Measurements from ENCODE around the gene HCK.

DNA sequence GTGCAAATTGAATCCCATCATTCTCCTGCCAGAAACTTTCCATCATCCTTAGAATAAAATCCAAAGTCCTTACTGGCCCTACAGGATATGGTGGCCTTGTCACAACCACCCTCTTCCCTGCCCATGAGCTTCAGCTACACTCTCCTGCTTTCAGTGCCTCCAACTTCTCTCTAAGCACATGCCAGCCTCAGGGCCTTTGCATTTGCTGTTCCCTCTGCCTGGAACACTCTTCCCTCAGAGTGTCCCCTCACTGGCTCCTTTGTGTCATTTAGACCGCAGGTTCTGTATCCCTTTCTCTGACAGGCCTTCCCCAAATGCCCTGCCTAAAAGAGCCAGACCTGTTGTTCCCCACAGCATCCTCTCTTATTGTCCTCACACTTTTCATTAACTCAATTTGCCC is 18.2 kb downstream of the HCK start:
- TF ChIP-seq, protein P1, sequence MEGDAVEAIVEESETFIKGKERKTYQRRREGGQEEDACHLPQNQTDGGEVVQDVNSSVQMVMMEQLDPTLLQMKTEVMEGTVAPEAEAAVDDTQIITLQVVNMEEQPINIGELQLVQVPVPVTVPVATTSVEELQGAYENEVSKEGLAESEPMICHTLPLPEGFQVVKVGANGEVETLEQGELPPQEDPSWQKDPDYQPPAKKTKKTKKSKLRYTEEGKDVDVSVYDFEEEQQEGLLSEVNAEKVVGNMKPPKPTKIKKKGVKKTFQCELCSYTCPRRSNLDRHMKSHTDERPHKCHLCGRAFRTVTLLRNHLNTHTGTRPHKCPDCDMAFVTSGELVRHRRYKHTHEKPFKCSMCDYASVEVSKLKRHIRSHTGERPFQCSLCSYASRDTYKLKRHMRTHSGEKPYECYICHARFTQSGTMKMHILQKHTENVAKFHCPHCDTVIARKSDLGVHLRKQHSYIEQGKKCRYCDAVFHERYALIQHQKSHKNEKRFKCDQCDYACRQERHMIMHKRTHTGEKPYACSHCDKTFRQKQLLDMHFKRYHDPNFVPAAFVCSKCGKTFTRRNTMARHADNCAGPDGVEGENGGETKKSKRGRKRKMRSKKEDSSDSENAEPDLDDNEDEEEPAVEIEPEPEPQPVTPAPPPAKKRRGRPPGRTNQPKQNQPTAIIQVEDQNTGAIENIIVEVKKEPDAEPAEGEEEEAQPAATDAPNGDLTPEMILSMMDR (conservative IDR thresholded peaks at IDR 0.05 in 1 of 2, IDR thresholded peaks at IDR 0.05 in 1 of 2; ENCODE audit: extremely low read depth in 1 of 2, insufficient read depth in 1 of 2, low read depth in 1 of 2, low read length in 2 of 2) = no peak
- TF ChIP-seq EZH2 (IDR thresholded peaks at IDR 0.05; ENCODE audit: borderline replicate concordance, low read length) = no peak

All from mammary epithelial cell (primary cell).